BLaER1 (cell line): ENCODE measurements around the gene GCGR.

Experiments
- H3K27ac ChIP-seq: shearing (Covaris generic); formaldehyde crosslinking; 2 replicates; pipeline ENCODE4 v1.8.1; 2022
- H3K27me3 ChIP-seq: shearing (Covaris generic); formaldehyde crosslinking; 2 replicates; pipeline ENCODE4 v1.8.1; 2022
- H3K36me3 ChIP-seq: shearing (Covaris generic); formaldehyde crosslinking; 2 replicates; pipeline ENCODE4 v1.8.1; 2022
- H3K4me1 ChIP-seq: shearing (Covaris generic); formaldehyde crosslinking; 2 replicates; pipeline ENCODE4 v1.8.1; 2022
- H3K4me2 ChIP-seq: shearing (Covaris generic); formaldehyde crosslinking; 2 replicates; pipeline ENCODE4 v1.8.1; 2022
- H3K4me3 ChIP-seq: shearing (Covaris generic); formaldehyde crosslinking; 2 replicates; pipeline ENCODE4 v1.8.1; 2022
- H3K9ac ChIP-seq: shearing (Covaris generic); formaldehyde crosslinking; 2 replicates; pipeline ENCODE4 v1.8.1; 2022
- H3K9me3 ChIP-seq: shearing (Covaris generic); formaldehyde crosslinking; 2 replicates; pipeline ENCODE4 v1.8.1; 2022
- H4K20me1 ChIP-seq: shearing (Covaris generic); formaldehyde crosslinking; 2 replicates; pipeline ENCODE4 v1.8.1; 2022
- Cebpa-rat ChIP-seq: shearing (Covaris generic); IDR thresholded peaks from 2 replicates; pipeline ENCODE4 v1.8.1; 2022

GCGR gene

GRCh38 chr17:81840826-81841778 is 37.2 kb downstream of the GCGR start:
- H3K9ac ChIP-seq = peak overlapping the region; percentile 61
- no peaks in the 10 kb centered on the region for H3K9me3 ChIP-seq
- peak overlapping the region; percentile 60 for H3K27ac ChIP-seq

GRCh38 chr17:81841866-81842265 is 37.9 kb downstream of the GCGR start:
- H3K27ac ChIP-seq = peak overlapping the region; percentile 60; the same call in 1 of the 2 replicates
- H3K4me1 ChIP-seq = peaks cover 47% of the 10 kb centered on the region
- no peak overlapping the region for H3K4me3 ChIP-seq
- H3K9ac ChIP-seq = peak overlapping the region; percentile 61
- TF ChIP-seq Cebpa-rat = no peak
- peaks cover 31% of the 10 kb centered on the region for H4K20me1 ChIP-seq
- no peaks in the 10 kb centered on the region for H3K9me3 ChIP-seq
- no peaks in the 10 kb centered on the region for H3K27me3 ChIP-seq
- H3K4me2 ChIP-seq = peak overlapping the region; percentile 73
- peaks cover 46% of the 10 kb centered on the region for H3K36me3 ChIP-seq

More at GRCh38 chr17:81840826-81841778, 37.2 kb downstream of the GCGR start:
- Histone ChIP-seq H3K4me3 (no peak overlapping the region), H3K27me3 (no peaks in the 10 kb centered on the region), H3K36me3 (peaks cover 39% of the 10 kb centered on the region), H3K4me2 (peak overlapping the region; percentile 73), H4K20me1 (peaks cover 30% of the 10 kb centered on the region), H3K4me1 (peaks cover 47% of the 10 kb centered on the region)
- TF ChIP-seq Cebpa-rat = no peak

GRCh38 chr17:81842378-81842724 is 38.4 kb downstream of the GCGR start:
- H3K27me3 ChIP-seq = no peaks in the 10 kb centered on the region
- H3K27ac ChIP-seq = no peak overlapping the region; the same call in 1 of the 2 replicates
- no peak for TF ChIP-seq Cebpa-rat
- H3K4me2 ChIP-seq = peak overlapping the region; percentile 73; the same call in 1 of the 2 replicates
- H3K4me1 ChIP-seq = peaks cover 47% of the 10 kb centered on the region
- peaks cover 51% of the 10 kb centered on the region for H3K36me3 ChIP-seq
- no peak overlapping the region for H3K4me3 ChIP-seq
- H3K9me3 ChIP-seq = no peaks in the 10 kb centered on the region
- H3K9ac ChIP-seq = no peak overlapping the region
- H4K20me1 ChIP-seq = peaks cover 34% of the 10 kb centered on the region

GRCh38 chr17:81842725-81843504 is 39.0 kb downstream of the GCGR start:
- Histone ChIP-seq H3K27ac (no peak overlapping the region), H3K27me3 (no peaks in the 10 kb centered on the region), H3K36me3 (peaks cover 57% of the 10 kb centered on the region), H3K9me3 (no peaks in the 10 kb centered on the region), H3K4me2 (no peak overlapping the region), H3K9ac (no peak overlapping the region), H3K4me1 (peaks cover 42% of the 10 kb centered on the region), H3K4me3 (no peak overlapping the region), H4K20me1 (peaks cover 36% of the 10 kb centered on the region)
- TF ChIP-seq Cebpa-rat = no peak

- no peak overlapping the region for H3K4me2 ChIP-seq
- no peak overlapping the region for H3K9ac ChIP-seq
- no peaks in the 10 kb centered on the region for H3K9me3 ChIP-seq
- H3K4me3 ChIP-seq = no peak overlapping the region
- peaks cover 36% of the 10 kb centered on the region for H4K20me1 ChIP-seq
- H3K4me1 ChIP-seq = peaks cover 37% of the 10 kb centered on the region
- peaks cover 66% of the 10 kb centered on the region for H3K36me3 ChIP-seq
- no peak for TF ChIP-seq Cebpa-rat
- no peak overlapping the region for H3K27ac ChIP-seq
- H3K27me3 ChIP-seq = no peaks in the 10 kb centered on the region
These were observed 39.9 kb downstream of the GCGR start for GRCh38 chr17:81843713-81844326.

GRCh38 chr17:81844327-81844851 is 40.4 kb downstream of the GCGR start:
- no peaks in the 10 kb centered on the region for H3K9me3 ChIP-seq
- peaks cover 72% of the 10 kb centered on the region for H3K36me3 ChIP-seq
- no peak overlapping the region for H3K9ac ChIP-seq
- peaks cover 31% of the 10 kb centered on the region for H3K4me1 ChIP-seq
- no peak for TF ChIP-seq Cebpa-rat
- no peak overlapping the region for H3K27ac ChIP-seq
- H3K27me3 ChIP-seq = no peaks in the 10 kb centered on the region
- H3K4me2 ChIP-seq = no peak overlapping the region
- H3K4me3 ChIP-seq = no peak overlapping the region
- H4K20me1 ChIP-seq = peaks cover 36% of the 10 kb centered on the region

- Histone ChIP-seq H3K9ac (no peak overlapping the region), H3K27ac (no peak overlapping the region), H3K4me1 (peaks cover 26% of the 10 kb centered on the region), H4K20me1 (peaks cover 36% of the 10 kb centered on the region), H3K4me3 (no peak overlapping the region), H3K4me2 (no peak overlapping the region), H3K36me3 (peaks cover 77% of the 10 kb centered on the region), H3K27me3 (no peaks in the 10 kb centered on the region), H3K9me3 (no peaks in the 10 kb centered on the region)
- TF ChIP-seq Cebpa-rat = no peak
These were observed 40.9 kb downstream of the GCGR start for GRCh38 chr17:81844887-81845286.

- H3K9me3 ChIP-seq = no peaks in the 10 kb centered on the region
- no peak overlapping the region for H3K4me2 ChIP-seq
- no peaks in the 10 kb centered on the region for H3K27me3 ChIP-seq
- TF ChIP-seq Cebpa-rat = no peak
- peaks cover 36% of the 10 kb centered on the region for H4K20me1 ChIP-seq
- H3K36me3 ChIP-seq = peaks cover 81% of the 10 kb centered on the region
- H3K27ac ChIP-seq = no peak overlapping the region
- H3K4me1 ChIP-seq = peaks cover 22% of the 10 kb centered on the region
- H3K4me3 ChIP-seq = no peak overlapping the region
- no peak overlapping the region for H3K9ac ChIP-seq
These were observed 41.4 kb downstream of the GCGR start for GRCh38 chr17:81845361-81845760.

- H4K20me1 ChIP-seq = peaks cover 37% of the 10 kb centered on the region
- H3K9ac ChIP-seq = no peak overlapping the region
- no peaks in the 10 kb centered on the region for H3K9me3 ChIP-seq
- H3K36me3 ChIP-seq = peaks cover 89% of the 10 kb centered on the region
- no peak overlapping the region for H3K4me2 ChIP-seq
- TF ChIP-seq Cebpa-rat = no peak
- H3K4me1 ChIP-seq = peaks cover 14% of the 10 kb centered on the region
- H3K27me3 ChIP-seq = no peaks in the 10 kb centered on the region
- H3K4me3 ChIP-seq = no peak overlapping the region
- no peak overlapping the region for H3K27ac ChIP-seq
These were observed 42.2 kb downstream of the GCGR start for GRCh38 chr17:81845881-81846742.
